ENCODE data around the gene CFAP410.

CFAP410 gene

GRCh38 chr21:44299458-44300261 lies 39.5 kb downstream of the CFAP410 start, which contains the start of gene PFKL:
PFKL (plus strand) TSS chr21:44300053; CDS start chr21:44300106, 53 bp downstream.
- peak; percentile 26 for DNase-seq (ENCODE audit: low read depth, low spot score)
- in situ Hi-C loops (cut with HindIII; ENCODE audit: low sequenced_read_pairs), result no loop called here
- no peak for TF ChIP-seq CTCF (IDR thresholded peaks at IDR 0.05; ENCODE audit: low read depth, low read length)

GRCh38 chr21:44299085-44299457 lies 40.1 kb downstream of the CFAP410 start:
- peak; percentile 34 for DNase-seq (ENCODE audit: low read depth, low spot score)
- peak overlapping the region; percentile 60 for H3K4me3 ChIP-seq (ENCODE audit: low read depth, low read length)
- TF ChIP-seq CTCF (IDR thresholded peaks at IDR 0.05; ENCODE audit: low read depth, low read length), result no peak
- in situ Hi-C loops (cut with HindIII; ENCODE audit: low sequenced_read_pairs), result no loop called here

More at GRCh38 chr21:44299458-44300261, 39.5 kb downstream of the CFAP410 start, which contains the start of gene PFKL:
- peak within 1 kb of the TSS; percentile 60 for H3K4me3 ChIP-seq (ENCODE audit: low read depth, low read length)

GRCh38 chr21:44298301-44298700 lies 40.9 kb downstream of the CFAP410 start:
- in situ Hi-C loops (cut with HindIII; ENCODE audit: low sequenced_read_pairs), result no loop called here
- TF ChIP-seq CTCF (IDR thresholded peaks at IDR 0.05; ENCODE audit: low read depth, low read length), result peak; percentile 25
- no peak overlapping the region for H3K4me3 ChIP-seq (ENCODE audit: low read depth, low read length)
- DNase-seq (ENCODE audit: low read depth, low spot score), result no peak

- TF ChIP-seq CTCF (IDR thresholded peaks at IDR 0.05; ENCODE audit: low read depth, low read length), result peak; percentile 88
- in situ Hi-C loops (cut with HindIII; ENCODE audit: low sequenced_read_pairs), result no loop called here
- peak; percentile 74 for DNase-seq (ENCODE audit: low read depth, low spot score)
- H3K4me3 ChIP-seq (ENCODE audit: low read depth, low read length), result no peak overlapping the region
Observed at GRCh38 chr21:44297525-44298290, 41.5 kb downstream of the CFAP410 start.

GRCh38 chr21:44296916-44297315 lies 42.3 kb downstream of the CFAP410 start:
- no peak for TF ChIP-seq CTCF (IDR thresholded peaks at IDR 0.05; ENCODE audit: low read depth, low read length)
- no peak for DNase-seq (ENCODE audit: low read depth, low spot score)
- in situ Hi-C loops (cut with HindIII; ENCODE audit: low sequenced_read_pairs), result no loop called here
- H3K4me3 ChIP-seq (ENCODE audit: low read depth, low read length), result no peak overlapping the region

GRCh38 chr21:44296103-44296519 lies 43.1 kb downstream of the CFAP410 start:
- in situ Hi-C loops (cut with HindIII; ENCODE audit: low sequenced_read_pairs), result no loop called here
- no peak for DNase-seq (ENCODE audit: low read depth, low spot score)
- no peak overlapping the region for H3K4me3 ChIP-seq (ENCODE audit: low read depth, low read length)
- no peak for TF ChIP-seq CTCF (IDR thresholded peaks at IDR 0.05; ENCODE audit: low read depth, low read length)
